ENCODE measurements around the gene FGF12.

The FGF12 gene

GRCh38 chr3:192090586-192090985 is 636.8 kb downstream of the FGF12 start:
- DNase-seq: peak; percentile 22
